CD4-positive, alpha-beta T cell treated with Interleukin-6 for 4 hours (primary cell): Measurements from ENCODE around the gene PDE7B.

ENCODE experiments used
- DNase-seq: peaks from one replicate; pipeline ENCODE4 v3.0.0-alpha.2; 2020; ENCODE audit warnings: mixed read lengths

The PDE7B gene

DNA sequence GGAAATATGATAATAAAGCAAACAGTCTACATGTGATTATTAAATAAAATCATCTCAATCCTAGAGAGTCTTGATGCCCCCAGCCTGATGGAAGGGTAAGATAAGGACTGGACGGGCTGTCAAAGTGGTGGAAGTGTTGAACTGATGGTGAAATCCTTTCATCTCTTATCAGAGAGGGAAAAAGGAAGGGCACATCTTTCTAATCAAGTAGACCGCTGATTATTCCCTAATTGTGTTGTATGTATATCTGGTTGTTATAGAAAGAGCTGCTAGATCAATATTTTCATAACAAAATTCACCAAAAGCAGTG lies 184.5 kb downstream of the PDE7B start:
- DNase-seq: no peak

DNA sequence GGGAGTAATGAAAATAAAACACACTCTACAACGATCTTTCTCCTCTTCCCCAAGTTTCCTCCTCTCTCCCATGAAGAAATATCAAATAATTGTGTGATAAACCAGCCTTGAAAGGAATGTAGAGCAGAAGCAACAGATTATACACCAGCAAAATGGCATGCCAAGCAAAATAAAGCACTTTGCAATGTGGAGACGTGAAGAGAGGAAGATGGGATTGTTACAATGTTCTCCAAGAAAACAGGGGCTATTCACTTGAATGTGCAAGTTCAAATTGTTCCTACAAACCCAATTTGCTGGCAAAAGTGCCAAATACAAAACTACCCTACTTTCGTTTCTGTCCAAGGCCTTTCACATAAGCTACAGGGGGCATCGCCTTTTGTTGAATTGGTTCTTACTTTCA lies 185.1 kb downstream of the PDE7B start:
- DNase-seq: no peak

DNA sequence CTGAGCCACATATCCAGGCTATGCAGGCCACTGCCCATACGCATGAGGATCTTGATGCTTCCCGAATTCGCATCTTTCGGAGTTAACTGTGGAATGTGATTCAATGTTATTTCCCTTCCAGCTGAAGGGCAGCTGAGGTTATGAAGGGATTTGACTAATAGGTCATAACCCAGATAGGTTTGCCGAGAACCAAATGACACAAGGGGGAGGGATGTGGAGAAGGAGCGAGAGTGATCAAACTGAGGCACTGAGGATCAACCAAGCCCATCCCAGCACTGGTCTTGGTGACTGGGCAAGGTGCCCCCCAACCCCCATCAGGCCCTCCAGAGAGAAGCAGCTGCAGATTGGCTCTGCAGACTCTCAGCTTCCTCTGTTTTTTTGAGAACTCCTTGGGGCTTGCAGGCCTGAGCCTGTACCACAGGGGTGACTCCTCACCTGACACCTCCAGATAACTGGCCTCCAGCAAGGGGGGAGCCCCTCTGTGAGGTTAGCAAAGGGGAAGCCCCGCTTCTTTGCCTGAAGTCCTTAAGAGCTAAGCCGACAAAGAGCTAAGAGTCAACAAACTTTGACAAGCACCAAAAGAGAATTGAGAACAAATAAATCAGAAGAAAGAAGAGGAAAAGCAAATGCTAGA lies 185.9 kb downstream of the PDE7B start:
- no peak for DNase-seq

DNA sequence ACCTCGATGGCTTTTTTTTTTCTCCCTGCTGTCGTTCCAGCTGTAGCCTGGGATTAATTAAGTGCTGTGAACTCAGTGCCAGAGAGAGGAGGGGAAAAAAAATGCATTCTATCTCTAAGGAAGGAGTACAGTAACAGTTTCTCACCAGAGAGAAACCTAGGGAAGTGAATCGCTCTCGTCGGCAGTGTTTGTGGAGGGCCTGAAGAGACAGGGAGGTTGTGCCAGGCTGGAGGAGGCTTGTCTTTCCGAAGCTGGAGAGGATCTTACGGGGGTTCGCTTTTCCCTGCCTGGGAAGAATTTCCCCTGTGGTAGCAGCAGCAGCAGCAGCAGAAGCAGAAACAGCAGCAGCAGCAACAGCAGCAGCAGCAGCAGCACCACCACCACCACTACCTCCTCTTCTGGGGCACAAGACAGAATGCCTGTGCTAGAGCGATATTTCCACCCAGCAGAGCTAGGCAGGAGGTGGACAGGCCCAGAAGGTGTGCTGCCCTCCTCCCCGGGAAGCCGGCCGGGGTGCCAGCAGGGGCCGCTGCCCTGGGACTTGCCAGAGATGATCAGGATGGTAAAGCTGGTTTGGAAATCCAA lies 186.5 kb downstream of the PDE7B start:
- DNase-seq: no peak

DNA sequence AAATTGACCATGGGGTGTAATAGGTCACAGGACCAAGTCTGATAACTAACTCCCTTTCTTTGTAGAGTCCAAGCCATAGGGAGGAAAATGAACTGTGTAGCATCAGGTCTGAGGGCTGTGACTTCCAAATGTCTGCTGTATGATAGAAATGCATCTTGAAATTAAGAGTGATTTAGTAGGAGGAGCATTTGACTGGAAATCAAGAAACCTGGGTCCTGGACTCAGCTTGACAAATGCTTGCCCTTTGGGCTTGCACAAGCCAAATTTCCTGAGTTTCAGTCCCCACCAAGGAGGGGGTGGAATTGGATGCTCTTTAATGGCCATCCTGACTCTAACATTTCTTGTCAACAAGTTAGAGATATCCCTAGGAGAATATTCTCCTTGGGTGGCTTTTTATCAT lies 187.0 kb downstream of the PDE7B start:
- DNase-seq: no peak

DNA sequence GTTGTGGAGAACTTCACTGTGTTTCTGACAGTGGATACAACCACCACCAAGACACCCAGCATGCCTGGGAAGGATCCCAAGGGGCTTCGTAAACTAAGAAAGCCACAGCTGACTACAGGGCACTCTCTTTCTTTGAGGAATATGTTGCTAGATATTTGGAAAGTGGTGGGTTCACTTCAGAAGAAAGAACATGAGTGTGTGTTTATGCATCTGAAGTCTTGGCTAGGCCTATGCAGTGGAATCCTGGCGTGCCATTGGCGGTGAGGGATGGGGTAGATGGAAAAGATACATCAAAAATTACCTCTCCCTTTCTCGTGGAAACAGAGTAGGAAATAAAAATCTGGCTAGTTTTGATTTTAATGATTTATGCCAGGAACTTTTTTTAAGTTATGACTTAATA lies 187.7 kb downstream of the PDE7B start:
- no peak for DNase-seq

DNA sequence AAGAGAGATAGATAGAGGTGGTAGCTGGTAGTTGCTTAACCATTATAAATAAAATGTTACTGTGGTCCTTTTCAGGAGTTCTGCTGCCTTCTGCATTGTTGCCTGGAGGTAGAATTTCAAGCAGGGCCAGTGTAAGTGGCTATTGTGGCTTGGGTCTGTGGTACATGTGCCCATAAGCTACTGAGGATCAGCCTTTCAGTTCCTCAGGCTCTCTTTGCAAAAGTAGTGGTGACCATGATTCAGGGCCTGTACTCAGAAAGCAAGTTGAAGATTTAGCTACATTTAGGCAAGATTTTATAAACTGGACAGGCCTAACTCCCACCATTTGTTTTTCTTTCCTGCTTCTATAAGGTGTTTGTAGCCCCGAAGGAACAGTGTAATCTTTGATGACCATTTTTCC lies 199.0 kb downstream of the PDE7B start:
- DNase-seq: no peak

DNA sequence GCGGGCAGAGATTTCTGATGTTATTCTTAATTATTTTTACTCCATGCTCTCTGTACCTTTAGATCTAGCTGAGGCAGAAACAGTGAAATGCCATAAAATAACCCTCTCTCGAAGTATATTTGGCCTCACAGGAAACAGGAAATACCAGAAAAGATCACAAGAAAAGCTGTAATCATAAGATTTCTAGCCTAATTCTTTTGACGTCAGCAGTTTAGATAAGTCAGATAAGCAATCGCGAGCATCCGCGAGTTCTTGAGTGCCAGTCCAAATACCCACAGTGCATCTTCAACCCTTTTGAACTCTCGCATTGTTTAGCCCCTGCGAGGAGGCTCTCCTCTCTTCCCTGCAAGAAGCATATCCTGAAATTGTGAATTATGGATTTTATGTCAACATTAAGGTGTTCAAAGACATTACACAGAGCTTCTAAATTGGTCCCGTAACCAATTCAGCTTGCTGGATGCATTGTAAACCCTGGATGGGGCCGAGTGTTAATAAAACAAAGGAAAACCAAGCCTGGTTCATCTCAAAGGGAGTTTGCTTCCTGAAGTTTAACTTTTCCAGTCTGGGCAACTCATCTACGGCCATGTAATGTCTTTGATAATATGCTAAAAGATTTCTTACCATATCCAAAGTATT lies 199.8 kb downstream of the PDE7B start:
- no peak for DNase-seq

DNA sequence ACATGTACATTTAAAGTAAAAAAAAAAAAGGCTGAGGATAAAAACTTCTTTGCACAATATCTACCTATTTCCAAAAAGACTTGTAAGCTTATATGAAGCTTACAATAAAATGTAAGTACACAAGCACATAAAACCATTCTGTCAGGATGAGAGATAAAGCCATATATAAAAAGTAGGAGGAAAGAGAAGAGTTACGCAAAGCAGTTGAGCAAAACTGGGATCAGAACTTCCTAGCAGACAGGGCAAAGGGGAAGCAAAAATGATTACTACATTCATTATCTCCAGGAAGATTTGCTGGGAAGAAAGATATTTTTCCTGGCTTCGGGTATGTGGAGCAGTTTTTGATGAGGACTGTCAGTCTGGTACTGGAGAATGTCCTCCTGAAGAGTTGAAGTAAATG lies 200.5 kb downstream of the PDE7B start:
- DNase-seq: no peak

DNA sequence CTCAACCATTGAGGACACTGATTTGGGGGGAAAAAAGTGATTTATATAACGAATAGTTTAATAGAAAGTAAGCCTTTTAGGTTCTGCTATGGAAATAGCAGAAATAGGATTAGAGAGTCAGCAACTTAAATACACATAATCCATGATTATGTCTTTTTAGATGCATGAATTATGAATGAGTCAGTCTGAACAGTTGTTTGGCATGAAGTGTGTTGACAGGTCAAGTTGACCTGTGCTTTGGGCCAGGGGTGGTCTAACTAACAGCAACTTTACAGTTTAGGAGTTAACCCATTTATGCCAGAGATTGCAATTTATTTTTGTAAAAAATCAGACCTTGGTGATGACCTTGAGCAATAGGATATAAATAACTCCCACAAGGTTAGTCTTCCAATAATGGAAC lies 207.4 kb downstream of the PDE7B start:
- no peak for DNase-seq

DNA sequence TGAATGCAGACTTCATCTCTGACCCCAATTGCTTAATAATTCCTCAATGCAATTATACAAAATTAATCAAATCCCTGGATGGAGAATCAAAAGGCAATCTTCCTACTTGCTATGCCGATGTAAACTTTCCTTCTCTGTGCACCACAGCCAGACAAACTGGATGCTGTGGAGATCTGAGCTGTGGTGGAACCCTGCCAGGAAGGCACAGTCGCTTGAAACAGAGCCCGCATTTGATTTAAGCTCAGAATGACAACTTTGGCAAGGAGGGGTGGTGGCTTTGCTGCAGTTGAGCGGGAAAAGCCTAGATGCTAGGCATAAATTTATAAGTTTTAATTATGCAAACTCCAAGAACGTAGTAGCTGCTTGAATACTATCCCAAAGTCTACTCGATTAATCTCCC lies 207.8 kb downstream of the PDE7B start:
- no peak for DNase-seq

DNA sequence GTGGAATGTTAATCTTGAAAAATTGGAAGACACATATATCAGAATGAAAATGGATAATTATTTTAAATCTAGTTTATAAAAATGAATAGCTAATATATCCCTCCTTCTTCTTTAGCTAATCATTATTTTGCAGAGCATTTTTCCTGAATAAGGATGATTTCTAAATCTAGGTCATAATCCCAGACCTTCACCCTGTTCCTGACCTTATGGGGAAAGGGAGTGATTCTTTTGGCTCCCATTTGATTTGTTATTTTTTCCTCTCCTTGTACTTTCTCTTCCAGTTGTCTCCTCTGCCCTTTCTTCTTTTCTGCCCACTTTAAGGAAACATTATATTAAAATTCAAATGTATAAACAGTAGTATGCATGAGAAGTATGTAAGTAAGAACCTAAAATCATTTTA lies 208.6 kb downstream of the PDE7B start:
- DNase-seq: no peak

DNA sequence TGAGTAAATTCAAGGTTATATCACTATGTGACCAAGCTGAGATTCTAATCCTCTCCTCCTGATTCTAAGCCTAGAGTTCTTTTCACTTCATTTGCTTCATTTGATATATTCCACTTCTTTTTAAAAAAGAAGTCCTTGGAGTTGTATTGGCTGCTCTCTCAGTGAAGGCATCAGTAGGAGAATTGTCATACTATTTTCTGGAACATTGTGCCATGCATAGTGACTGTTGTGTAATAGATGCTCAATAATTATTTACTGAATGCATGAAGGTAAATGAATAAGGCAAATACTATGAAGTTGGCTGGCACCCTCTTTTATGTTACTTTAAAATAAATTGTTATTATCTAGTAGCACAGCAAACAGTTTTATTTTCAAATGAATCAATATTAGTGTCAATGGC lies 209.3 kb downstream of the PDE7B start:
- DNase-seq: no peak

DNA sequence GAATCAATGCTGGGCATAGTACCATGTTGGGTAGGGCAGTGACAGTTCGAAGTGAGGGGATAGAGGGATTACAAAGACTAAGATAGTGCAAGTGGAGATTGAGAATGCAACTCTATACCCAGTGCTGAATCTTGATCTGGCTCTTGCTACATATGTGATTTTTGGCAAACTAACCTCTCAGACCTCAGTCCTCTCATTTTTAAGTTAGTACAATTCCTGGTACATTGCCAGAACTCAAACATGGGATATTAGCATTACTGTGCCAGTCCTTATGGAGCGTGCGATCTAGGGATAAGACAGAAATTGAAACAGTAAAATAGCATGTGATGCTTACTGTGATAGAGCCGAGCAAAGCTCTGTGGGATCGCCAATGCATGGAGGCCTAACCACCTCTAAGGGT lies 210.2 kb downstream of the PDE7B start:
- DNase-seq: no peak

DNA sequence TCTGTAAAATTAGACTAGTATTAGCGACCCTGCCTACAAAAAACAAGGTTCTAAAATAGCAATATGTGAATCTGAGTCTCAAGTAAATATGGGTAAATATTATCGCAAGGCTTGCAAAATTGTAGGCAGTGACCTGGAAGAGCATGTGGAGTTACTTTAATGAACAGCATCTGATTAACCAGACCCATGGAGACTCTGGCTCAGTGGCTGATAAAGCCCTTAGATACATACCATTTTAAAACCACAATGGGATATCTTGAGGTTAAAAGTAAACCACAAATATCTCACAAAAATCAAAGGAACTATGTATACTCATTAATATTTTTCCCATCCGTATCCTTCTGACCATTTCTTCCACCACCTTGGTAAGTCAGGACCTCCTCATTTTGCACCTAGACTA lies 211.6 kb downstream of the PDE7B start:
- no peak for DNase-seq

DNA sequence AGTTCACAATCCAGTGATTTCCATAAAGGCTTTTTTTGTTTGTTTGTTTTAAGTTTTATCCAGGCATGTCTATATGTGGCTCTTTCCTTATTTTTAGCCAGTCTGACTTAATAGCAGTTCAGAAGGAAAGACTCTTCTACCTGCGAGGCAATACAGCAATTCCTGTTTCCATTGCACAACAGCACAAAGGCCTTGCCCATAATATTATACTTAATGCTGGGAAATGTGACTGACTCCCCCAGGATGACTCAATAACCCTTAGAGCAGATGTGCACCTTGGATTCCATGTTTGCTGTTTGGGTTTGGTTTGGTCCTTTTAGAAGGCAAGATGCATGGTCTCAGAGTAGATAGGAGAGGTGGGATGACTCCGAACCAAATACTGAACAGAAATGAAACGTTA lies 214.5 kb downstream of the PDE7B start:
- DNase-seq: no peak

DNA sequence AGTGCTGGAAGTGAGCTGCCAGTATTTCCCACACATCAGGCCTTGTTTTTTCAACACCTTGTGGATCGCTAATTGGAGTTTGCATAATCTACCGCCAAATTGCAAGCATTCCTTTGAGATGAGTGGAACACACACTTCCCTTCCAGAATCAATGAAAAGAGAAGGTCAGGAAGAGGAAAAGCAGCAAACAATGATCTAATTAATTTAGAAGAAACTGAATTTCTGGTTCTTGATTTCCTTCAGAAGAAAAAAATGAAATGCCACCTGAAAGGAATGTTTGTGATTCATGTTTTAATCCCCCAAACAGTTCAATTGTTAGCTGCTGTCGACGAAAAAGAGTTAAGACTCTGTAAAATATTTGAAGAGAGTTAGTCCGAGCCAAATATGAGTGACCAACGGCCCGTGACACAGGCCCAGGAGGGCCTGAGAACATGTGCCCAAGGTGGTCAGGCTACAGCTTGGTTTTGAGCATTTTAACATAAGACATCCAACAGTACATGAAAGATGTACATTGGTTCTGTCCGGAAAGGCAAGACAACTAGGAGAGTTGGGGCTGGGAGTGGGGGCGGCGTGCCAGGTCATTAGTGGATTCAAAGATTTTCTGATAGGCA lies 216.3 kb downstream of the PDE7B start:
- no peak for DNase-seq

DNA sequence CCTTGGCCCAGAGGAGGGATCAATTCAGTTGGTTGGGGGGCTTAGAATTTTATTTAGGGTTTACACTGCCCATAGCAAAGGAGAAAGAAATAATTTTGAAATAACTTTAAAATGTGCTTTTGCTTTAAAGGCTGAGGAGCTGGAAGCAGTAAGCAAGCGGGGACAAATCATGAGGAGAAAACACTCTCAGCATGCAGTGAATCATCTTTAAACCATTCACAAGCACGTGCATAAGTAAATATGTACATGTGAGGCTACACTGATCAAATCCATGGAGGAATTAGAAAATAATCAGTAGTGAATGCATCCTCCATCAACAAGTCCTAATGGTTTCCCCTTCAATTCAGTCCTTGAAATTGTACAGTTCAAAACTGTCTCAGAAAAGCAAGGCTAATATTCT lies 217.6 kb downstream of the PDE7B start:
- DNase-seq: no peak

DNA sequence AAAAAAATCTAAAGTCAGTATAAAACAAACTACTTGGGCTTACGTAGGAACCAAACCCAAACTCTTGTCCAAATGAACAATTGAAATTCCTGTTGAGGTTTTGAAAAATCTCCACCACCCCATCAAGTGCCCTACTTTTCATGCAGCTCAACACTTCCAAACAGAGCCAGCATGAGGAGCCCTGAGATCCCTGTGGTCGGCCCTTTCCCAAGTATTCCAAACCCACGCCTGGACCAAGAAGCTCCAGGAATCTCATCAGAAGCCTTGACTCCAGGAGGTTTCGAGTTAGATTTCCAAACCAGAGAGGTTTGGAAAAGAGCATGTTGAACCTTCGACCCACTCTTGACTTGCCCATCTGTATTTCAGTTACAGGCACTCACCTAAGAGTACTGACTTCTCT lies 219.3 kb downstream of the PDE7B start:
- DNase-seq: no peak

DNA sequence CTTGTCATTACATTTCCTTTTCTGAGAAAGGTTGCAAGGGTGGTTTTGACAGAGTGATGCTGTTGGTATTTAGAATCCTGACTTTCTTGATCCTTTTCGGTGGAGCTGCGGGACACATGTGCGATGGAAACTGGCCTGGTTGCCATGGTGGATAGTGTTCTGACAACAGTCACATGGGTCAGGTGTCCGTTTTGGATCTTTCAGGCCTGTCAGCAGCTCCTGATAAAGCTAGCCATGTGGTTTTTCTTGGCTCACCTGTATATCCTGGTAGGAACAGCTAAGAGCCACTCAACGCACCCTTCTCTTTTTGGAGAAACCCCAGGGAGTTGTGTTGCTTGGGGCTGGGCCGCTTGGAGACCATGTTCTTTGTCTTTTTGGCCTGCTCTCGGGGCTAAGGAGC lies 221.2 kb downstream of the PDE7B start:
- DNase-seq: no peak

DNA sequence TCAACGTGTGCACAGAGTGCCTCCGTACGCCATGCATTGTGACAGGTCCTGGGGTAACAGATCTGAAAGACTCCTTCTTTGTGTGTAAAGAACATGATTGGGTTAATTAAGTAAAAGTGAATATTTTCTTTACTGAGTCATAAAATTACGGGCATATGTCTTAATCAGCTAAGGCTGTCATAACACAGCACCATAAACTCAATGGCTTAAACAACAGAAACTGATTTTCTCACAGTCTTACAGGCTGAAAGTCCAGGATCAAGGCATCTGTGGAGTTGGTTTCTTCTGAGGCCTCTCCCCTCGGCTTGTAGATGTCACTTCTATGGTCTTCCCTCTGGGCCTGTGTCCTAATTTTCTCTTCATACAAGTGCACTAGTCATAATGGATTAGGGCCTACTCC lies 221.7 kb downstream of the PDE7B start:
- DNase-seq: no peak

DNA sequence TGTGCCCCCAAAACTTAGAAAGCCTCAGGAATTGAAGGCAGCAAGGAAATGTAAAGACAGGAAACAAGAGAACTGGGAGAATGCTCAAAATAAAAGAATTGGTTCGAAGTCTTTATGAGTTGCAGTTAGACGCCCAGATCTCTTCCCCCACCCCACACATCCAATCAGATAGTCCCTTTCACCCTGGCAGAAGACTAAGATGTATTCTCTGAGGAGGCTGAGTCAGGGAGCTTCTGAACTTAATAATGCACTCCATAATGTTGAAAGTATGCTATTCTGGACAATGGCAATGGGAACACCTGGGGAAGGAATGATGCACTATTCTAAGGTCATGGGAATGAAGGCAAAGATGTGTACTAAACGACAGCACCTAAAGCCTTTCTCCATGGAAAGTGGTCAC lies 225.0 kb downstream of the PDE7B start:
- no peak for DNase-seq

DNA sequence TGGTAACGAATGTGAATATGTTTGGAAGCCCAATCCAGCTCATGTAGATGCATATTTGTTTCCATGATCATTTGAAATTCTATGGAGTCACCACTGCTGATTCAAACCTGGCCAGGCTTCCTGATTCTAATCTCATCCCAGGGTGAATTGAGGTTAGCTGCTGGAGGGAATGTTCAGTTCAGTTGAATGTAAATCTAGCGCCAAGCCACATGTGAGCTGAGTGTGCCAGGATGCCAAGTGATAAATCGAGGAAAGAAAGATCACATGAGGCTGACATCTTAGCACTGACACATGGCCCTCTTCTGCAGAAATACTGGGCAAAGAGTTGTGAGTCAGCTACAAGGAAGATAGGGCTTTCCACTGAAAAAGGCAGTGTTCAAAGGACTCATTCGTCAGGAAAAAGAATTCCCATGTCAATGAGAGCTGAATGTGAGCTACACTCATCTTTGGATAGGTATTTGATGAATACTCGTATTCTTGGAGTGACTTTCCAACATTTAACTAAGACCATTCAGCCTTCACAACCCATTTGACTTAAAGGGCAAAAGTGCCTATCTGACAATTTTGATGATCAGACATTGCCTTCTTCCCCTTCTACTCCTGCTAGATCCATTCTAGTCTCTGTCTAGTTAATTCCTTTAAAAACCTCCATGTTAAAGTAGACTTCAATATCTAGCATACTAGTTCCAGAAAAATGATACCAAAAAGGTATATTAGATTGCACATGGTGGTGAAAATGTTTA lies 226.5 kb downstream of the PDE7B start:
- DNase-seq: no peak
